ENCODE results near the gene MSX2.
"Not testable (repeated sequence)": the region's sequence is repeated elsewhere in the genome, so short reads cannot be mapped to it uniquely, and the experiment has no call there.

The MSX2 gene

DNA sequence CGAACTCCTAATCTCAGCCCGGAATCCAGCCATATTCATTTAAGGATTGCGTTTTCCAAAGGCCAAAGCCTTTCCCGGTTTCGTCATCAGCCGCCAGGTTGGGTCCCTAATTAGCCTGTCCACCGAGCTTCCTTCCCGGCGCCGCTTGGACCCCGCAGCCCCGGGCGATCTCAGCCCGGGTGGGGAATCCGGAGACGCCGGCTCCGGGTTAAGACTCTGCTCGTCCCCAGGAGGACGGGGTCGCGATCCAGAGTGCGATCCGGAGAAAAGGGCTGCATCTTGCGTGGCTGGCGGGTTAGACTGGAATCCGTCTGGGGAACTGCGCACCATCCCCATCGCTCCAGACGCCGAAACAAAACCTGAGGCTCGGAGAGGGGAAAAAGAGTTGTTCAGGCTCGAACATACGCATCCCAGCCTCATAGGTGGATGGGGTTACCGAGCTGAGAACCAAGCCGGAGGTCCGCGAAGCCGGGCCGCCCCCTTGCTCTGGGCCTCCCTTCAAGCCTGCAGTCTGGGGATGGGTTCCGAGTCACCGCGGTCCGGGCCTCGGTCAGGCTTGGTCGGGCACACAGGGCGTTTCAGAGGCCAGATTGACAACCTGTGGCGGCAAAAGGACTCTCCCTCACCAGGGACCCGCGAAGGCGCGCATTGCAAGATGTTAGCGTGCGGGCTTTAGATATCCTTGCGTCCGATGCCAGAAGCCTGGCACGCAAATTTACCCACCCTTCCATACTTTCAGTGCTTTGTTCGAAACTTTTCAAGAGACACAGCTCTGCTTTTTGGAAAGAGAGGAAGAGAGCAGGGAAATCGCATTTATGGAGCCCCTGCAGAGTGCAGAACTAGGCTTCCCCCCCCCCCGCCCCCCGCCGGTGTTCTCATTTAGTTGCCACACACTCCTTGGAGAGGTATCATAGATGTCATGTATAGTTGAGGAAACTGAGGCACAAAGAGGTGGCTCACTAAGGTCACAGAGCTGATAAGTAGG is 7.9 kb downstream of the MSX2 start:
- in situ Hi-C loops (cut with MboI; ENCODE audit: low sequenced_read_pairs), result no loop called here

DNA sequence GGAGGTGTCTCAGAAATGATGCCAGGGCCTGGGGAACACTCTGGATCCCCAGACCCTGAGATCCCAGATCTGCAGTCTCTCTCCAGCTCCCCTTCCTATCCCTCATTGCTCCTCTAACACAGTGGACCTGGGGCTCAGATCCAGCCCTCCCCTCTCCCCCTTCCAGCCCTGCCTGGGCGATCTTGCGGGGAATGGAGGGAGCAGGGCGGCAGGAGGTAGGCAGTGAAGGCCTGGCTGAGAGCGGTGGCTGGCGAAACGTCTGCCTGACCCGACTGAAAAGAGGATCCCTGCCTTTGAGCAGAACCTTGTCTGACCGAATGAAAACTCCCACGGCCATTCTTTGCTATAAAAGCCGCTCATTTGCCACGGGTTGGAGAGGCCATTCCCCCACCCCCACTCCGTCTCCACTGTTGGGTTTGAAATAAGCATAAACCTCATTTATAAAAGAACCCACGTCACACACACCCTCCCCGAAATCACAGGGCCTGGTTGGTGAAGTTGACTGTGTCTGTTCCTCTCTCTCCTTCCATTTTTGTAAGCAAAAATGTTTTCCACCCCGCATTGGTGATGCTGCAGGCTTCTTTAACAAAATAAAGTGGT is 8.8 kb downstream of the MSX2 start:
- in situ Hi-C loops (cut with MboI; ENCODE audit: low sequenced_read_pairs), result no loop called here

DNA sequence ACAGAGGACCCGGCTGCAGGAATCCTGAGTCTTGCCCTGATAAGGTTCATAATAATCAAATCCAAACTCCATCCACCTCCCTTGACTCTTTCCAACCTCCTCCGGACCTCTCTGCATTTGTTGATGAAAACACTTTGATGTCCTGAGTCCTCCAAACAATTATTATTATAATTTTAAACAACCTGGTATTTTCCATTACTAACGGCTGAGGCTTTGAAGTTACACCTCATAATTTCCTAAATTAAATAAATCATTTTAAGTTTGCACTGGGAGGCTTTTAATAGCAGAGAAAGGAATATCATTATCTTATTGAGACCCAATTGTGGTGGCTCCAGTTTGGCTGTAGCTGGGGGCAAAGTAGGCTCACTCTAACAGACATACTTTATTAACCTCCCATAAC is 9.5 kb downstream of the MSX2 start:
- in situ Hi-C loops (cut with MboI; ENCODE audit: low sequenced_read_pairs), result no loop called here

DNA sequence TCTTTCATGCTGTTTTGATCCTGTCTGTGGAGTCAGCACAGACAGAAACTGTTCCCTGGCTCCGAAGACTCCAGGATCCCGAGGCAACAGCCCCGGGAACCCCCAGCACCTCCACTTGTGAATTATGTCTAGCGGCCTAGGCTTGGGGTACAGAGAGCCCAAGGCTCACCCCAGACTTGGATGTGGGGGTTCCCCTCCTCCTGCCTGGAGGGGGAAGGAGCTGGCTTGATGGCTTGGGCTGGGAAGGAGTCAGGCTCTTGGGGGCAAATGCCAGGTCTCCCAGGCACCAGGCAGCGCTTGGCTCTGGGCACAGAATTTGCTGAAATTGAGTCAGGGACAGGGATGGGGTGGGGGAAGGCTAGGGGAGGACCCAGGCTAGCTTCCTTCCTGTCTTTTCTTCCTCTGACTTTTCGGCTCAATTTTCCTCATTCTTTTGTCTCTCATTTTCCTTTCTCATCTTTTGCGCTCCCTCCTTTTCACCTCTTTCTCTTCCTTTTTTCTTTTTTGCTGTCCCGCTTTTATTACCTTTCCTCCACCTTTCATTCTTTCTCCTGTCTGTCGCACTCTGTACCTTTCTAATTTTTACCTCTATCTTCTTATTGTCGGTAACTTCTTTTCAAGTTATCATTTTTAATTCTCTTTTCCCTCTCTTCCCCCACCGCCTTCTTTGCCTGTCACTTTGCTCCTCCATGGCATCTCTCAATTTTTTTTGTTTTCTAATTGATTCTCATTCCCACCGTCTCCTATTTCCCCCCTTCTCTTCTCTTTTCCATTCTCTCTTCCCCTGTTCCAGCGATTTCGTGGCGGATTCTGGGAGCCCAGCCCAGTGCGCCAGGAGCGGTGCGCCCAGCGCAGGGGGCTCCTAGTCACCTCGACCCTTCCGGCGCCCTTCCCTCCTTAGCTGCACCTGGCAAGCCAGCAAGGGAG is 10.5 kb downstream of the MSX2 start:
- in situ Hi-C loops (cut with MboI; ENCODE audit: low sequenced_read_pairs), result no loop called here

DNA sequence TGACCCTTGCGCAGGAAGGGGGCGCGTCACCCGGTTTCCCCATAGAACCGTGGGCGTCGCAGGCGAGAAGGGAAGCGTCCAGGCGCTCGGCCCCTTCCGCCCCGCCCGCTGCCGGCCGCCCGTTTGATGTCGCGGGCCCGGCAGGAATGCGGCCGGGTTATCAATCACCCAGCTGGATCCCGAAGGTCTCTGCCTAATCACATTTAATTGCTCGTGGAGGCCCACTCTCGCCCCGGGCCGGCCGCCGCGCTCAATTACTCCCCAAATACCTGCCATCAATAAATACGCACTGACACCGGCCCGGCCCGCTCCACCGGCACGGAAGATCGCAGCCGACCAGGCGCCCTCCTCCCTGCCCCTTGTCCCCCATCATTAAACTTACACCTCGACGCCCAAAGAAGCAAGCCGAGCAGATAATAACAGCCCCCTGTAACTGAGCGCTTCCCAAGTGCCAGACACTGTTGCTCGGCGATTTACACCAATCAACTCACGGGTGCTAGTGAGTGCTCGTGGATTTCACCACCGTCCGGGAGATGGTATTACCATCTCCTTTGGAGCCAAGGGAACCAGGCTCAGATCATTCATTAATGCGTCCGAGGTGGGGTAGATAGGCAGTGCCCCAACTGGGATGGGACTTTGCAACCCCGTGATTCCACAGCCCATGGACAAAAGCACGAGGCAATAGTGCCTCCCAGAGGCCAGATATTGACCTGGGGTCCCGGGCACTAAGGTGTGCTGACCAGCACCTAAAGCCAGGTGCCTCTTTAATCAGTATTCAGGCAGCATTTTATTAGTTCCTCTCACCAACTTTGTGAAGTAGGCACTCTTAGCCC is 11.3 kb downstream of the MSX2 start:
- in situ Hi-C loops (cut with MboI; ENCODE audit: low sequenced_read_pairs), result no loop called here

DNA sequence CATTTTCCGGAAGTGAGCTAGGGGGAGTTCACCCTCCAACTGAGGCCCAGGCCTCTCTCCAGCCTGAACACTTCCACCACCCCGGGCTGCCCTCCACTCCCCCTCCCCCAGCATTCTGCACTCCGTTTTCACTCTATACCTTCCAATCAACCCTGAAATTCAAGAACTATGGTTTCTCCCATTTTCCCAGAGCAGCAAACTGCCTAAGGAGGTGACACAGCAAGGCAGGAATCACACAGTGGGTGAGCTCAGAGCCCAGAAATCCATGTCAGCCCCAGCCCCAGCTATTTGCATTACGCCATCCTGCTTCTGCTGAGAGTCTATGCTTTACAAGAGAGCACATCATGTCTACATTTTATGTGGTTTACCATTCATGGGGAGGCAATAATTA is 11.9 kb downstream of the MSX2 start:
- in situ Hi-C loops (cut with MboI; ENCODE audit: low sequenced_read_pairs), result no loop called here

DNA sequence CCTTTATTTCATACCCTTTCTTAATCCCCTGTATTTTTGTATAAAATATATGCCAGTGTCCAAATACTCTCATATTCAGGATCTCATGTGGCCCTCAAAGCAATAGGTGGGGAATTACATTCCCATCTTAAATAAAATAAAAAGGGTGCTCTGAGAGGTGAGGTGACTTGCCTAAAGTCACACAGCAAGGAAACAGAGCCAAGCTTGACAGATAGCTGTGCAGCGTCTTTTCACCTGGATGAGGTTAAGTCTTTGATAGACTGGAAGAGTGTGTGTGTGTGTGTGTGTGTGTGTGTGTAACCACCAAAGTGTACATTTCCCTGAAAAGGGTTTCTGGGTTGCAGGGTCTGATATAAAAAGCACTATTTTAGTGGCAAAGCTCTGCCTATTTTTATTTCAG is 12.4 kb downstream of the MSX2 start:
- in situ Hi-C loops (cut with MboI; ENCODE audit: low sequenced_read_pairs), result no loop called here

DNA sequence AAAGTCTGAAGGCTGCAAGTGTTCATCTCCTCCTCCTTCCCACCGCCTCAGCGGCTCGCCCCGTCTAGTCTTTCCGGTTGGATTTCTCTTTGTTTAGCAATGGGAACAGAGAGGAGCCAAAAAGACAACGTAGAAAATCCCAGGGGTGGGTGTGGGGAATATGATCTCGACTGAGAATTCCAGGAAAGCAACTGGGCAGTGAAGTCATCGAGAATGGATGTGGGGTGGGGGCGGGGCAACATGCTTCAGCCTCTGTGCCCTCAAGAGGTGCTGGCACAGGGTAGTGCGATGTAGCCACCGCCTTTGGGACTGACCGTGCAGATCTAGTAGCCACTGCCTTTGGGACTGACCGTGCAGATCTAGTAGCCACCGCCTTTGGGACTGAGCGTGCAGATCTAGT is 12.9 kb downstream of the MSX2 start:
- in situ Hi-C loops (cut with MboI; ENCODE audit: low sequenced_read_pairs), result no loop called here

DNA sequence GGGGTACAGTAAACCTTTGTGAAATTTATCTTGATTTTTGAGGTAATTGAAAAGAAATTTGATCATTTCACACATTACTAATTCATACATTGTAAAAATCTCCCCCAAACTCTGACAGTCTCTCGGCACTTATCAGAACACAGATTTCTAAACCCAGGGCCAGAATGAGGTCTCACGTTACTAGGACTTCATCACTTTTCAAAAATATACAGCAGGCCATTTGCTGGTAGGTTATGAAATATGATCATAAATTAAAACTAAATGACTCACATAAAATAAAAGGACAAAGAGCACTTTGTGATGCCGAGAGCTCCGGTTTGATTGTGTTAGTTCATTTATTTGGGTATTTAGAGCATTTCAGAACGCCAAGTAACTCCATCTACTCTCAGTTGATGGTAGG is 17.0 kb downstream of the MSX2 start:
- in situ Hi-C loops (cut with MboI; ENCODE audit: low sequenced_read_pairs), result no loop called here

DNA sequence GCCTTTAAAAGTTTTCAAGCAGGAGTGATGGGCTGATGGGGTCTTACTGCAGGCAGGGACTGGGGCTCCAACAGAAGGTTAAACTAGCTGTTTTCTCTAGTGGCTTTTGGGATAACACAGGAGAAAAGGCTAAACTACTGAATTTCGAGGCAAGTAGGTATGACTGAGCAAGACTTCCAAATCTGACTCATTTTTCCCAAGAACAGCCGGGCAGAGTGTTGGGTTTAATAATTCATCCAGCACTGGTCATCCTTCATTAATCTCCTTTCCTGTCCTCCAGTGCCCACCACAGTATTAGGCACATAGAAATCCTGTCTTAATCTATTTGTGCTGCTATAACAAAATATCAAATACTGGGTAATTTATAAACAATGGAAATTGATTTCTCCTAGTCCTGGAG is 20.5 kb downstream of the MSX2 start:
- in situ Hi-C loops (cut with MboI; ENCODE audit: low sequenced_read_pairs), result no loop called here

DNA sequence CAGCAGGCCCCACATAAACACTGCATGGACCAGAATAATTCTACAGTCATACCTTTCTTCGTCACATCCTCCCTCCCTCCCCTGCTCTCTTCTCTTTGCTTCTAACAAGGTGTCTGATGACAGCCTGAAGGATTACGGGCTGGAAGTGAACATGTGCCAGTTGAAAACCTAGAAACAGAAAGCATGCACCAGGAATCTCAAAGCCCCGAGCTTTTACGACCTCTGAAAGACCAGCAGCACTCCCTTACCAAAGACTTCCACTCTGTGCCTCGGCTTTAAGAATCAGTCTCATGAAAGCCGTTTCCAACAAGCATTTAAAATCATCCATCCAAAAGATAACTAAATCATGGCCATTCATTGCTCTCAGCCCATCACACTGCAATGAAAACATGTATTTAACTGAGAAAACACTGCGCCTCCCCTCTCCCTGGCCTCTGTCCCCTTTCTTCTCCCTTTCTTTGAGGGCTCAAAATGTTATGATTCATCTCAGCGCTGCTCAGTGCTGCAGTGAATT is 21.3 kb downstream of the MSX2 start:
- in situ Hi-C loops (cut with MboI; ENCODE audit: low sequenced_read_pairs), result no loop called here

DNA sequence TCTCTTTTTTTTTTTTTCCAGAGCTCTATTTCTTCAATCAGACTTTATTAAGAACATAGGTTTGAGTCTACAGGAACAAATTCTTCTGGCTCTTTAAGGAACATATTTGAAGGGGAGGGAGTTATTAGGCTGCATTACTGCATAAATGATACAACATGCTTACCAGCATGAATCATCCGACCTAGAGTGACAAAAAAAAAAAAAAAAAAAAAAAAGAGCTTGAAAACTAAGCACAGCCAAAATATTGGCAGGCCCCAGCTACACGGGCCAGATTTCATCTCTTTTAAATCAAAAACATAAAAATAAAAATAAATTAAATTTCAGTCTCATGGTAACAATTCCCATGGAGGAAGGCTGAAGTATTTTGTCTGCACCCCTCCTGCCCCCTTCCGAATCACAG is 26.3 kb downstream of the MSX2 start:
- in situ Hi-C loops (cut with MboI; ENCODE audit: low sequenced_read_pairs), result no loop called here

DNA sequence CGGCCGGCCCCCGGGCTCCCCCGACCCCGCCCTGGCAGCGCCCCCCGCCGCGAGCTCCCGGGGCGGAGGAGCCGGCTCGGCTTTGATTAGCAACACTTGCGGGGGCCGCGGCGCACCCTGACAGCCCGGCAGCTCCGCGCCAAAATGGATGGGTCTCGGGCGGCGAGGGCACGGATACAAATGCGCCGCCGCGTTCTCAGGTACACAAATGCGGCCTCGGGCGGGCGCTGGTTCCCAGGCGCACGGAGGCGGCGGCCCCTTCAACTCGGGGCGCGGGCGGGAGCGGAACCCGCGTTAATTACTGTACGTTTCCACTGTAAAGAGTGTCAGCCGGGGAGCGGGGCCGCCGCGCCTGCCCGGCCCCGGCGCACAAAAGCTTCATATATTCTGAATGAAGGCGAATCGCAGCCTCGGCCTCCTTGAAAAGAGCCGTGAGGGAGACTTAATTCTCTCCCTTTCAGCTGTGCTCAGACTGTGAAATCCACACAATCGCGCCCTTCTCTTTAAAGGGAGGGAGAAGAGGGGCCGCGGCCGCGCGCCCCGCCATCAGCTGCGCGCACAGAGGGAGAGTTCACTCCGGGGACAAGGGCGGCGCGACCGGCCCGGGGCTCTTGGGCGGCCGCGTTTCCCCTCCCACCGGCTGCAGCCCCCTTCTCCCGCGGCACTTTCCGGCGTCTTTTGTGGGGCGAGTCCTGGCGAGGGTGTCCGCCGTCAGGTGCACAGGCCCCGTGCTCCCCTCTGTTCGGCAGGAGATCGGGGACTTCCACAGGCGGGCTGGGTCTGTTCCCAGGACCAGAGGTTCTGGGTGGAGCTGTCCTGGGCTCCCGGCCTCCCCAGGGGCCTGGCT is 27.0 kb downstream of the MSX2 start:
- in situ Hi-C loops (cut with MboI; ENCODE audit: low sequenced_read_pairs), result no loop called here

DNA sequence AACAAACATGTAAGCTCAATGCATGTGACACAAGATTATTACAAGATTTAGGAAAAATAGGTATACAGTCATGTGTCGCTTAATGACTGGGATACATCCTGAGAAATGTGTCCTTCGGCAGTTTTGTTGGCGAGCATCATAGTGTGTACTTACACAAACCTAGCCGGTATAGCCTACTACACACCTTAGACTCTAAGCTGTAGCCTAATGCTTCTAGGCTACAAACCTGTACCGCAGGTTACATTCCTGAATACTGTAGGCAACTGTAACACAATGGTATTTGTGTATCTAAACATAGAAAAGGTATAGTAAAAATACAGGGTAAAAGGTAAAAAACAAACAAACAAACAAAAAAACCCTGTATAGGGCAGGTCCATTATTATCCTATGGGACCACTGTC is 27.7 kb downstream of the MSX2 start:
- in situ Hi-C loops (cut with MboI; ENCODE audit: low sequenced_read_pairs), result no loop called here

DNA sequence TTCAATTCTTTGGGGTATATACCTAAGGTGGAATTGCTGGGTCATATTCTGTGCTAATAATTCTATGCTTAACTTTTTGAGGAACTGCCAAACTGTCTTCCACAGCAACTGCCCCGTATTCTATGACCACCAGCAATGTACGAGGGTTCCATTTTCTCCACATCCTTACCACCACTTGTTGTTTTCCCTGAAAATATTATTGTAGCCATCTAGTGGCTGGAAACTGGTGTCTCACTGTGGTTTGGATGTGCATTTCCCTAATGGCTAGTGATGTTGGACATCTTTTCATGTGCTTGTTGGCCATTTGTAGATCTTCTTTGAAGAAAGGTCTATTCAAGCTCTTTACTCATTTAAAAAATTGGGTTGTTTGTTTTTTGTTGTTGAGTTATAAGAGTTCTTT is 30.7 kb downstream of the MSX2 start:
- in situ Hi-C loops (cut with MboI; ENCODE audit: low sequenced_read_pairs), result no loop called here

DNA sequence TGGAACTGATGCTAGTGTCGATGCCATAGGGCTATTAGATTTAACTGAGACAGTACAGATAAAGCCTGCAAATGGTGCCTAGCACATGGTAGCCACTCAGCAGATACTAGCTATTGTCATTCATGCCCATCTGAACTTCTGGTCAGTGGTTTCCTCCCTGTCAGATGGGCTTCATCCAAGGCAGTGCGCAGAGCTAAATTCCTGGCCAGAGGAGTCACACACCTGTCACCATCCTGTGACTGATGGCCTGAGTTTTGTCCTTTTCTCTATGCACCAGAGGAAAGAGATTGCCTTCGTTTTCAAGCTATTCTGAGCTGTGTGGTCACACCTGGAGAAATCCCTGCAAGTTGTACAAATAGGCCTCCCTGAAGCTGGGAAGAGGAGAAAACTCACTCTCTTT is 34.7 kb downstream of the MSX2 start:
- in situ Hi-C loops (cut with MboI; ENCODE audit: low sequenced_read_pairs), result no loop called here

DNA sequence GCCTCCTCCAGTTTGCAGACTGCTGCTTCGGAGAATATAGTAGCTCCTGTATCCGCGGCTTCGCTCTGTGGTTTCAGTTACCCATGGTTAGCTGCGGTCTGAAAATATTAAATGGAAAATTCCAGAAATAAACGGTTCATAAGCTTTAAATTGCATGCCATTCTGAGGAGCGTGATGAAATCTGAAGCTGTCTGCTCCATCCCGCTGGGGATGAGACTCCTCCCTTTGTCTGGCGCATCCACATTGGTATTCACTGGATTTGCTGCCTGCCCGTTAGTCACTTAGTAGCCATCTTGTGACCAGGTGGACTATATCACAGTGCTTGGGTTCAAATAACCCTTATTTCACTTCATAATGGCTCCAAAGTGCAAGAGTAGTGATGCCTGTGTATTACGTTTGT is 36.3 kb downstream of the MSX2 start:
- in situ Hi-C loops (cut with MboI; ENCODE audit: low sequenced_read_pairs), result no loop called here

DNA sequence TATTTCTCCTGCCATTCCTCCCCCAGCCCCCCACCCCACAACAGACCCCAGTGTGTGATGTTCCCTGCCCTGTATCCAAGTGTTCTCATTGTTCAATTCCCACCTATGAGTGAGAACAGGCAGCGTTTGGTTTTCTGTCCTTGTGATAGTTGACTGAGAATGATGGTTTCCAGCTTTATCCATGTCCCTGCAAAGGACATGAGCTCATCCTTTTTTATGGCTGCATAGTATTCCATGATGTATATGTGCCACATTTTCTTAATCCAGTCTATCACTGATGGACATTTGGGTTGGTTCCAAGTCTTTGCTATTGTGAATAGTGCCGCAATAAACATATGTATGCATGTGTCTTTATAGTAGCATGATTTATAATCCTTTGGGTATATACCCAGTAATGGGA is 37.0 kb downstream of the MSX2 start:
- in situ Hi-C loops (cut with MboI; ENCODE audit: low sequenced_read_pairs), result not testable (repeated sequence)

DNA sequence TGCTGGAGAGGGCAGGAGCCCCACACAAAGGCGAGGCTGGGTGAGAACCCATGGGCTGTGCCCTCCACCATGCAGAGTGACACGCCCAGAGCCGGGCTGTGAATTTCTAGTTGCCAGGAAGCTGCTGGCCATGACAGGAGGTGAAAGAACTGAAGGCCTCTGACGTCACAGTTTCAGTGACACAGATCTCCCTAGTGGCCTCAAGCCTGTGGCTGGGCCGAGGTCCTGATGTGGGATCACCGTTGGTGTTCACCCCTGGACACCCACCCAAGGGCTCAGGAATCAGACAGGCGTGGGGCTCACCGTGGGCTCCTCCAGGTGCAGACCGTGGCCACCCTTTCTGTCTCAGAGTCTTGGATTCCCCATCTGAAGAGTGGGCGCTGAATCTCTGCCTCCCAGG is 39.9 kb downstream of the MSX2 start:
- in situ Hi-C loops (cut with MboI; ENCODE audit: low sequenced_read_pairs), result no loop called here
